ENCODE results near the gene AIRE.

Gene AIRE

DNA sequence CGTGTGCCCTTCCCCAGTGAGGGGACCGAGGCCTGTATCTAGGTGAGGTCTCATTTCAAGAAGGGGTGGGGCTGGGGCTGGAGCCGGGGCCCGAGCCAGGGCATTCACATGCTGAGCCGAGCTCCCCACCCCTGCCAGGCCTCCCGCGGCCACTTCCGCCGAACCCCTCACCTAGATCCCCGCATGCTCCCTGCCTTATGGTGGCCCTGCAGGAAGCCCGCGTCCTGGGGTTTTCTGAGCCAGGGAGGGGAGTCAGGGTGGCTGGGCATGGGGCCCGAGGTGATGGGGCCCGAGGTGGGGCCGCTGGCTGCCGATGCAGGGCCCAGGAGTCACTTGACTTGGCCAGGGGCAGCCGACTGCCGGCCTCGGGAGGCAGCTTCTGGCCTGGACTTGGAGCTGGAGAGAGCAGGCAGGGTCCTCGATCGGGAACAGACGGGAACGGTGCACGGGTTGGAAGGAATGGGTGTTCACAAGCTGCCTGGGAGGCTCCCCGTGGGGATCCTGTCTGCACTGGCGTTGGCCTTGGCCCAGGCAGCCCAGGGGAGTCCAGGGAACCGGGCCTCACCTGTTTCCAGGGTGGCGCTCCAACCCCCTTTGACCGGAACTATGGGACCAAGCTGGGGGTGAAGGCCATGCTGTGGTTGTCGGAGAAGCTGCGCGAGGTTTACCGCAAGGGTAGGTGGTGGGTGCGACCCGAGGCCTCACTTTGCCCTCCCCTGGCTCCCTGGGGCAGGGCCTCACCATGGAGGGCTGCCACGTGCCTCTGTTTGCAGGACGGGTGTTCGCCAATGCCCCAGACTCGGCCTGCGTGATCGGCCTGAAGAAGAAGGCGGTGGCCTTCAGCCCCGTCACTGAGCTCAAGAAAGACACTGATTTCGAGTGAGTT lies 40.0 kb downstream of the AIRE start:
- no peak for DNase-seq

DNA sequence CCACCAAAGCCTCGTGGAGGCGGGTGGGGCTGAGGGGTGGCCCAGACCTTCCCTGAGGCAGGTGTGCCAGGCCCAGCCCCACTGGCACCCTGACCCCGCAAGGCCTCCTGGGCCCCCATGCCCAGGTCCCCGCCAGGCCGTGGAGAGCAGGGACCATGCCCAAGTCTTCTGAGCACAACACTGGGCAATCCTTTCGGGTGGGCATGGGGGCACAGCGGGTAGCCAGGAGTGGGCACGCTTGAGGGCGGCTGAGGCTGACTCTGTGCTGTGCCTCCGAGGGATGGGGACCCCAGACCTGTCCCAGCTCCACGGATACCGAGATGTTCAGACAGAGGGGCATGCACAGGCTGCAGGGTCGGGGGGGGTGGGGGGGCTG lies 40.6 kb downstream of the AIRE start:
- DNase-seq: no peak

DNA sequence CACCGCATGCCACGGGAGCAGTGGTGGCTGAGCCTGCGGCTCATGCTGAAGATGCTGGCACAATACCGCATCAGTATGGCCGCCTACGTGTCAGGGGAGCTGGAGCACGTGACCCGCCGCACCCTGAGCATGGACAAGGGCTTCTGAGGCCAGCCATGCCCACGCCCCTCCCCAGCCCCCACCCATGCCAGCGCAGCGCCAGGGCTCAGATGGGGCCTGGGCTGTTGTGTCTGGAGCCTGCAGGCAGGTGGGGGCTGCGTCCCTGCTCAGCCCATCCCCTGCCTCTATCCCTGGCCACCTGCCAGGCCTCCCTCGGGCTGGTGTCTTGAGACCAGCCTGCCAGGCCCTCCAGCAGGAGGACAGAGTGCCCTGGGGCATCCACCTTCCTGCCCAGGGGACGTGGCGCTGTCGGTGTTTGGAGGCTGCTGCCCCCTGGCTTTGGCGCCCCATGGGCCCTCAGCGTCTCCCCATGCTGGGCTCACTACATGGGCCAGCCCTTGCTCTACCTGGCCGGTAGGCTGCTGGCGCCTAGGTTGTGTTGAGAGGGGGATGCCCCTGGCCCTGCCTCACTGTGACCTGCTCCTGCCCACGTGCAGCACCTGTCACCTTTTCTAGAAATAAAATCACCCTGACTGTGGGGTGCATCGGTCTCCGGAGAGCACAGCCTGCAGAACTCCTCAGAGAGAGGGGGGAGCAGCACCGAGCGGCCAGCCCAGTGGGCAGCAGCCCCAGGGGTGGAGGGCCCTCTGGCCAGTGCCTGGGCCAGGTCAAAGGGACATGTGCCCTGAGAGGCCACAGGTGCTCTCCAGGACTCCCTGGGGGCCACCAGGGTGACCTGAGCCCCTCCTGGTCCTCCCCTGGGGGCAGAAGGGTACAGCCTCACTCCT lies 41.3 kb downstream of the AIRE start:
- no peak for DNase-seq

DNA sequence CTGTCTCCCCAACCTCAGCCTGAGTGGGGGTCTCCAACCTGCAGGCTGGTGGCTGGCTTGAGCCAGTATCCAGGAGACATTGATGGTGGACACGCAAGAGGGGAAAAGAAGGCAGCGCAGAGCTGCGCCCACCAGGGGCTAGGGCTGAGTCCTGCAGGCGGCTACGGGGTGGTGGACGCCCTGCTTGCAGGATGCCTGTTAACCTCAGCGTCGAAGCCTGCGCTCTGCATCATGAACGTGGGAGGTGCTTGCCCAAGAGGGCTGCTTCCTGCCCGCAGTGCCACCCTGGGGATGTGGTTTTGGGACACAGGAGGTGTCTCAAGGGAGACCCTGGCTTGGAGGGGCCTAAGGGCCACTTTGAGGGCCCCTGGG lies 41.9 kb downstream of the AIRE start:
- no peak for DNase-seq

DNA sequence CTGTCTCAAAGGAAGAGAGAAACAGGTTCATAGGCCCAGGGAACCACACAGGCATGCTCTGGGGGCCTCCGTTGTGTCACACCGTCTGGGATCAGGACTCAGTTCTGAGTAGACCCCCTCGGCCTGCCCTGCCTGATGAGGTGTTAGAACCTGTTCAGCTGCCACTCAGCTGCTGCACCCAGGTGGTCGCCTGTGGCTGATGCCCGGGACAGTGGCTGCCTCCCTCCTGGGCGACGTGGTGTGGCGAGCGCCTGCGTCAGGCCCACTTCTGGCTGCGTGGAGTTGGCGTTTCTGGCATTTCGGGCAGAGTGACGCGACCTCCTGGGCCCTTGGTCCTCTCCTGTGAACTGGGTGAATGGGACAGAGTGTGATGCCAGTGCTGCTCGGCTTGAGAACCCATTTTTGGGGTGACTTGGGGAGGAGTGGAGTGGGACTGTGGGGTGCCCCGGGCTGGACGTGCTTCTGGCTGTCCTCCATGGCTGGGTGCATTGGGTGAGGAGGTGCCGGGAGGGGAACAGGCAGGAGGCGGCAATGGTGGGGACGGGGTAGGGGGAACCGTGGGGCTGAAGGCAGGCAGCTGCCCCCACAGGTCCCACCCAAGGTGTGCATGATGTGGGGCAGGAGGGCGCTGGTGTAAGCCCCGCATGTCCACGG lies 42.7 kb downstream of the AIRE start:
- no peak for DNase-seq

DNA sequence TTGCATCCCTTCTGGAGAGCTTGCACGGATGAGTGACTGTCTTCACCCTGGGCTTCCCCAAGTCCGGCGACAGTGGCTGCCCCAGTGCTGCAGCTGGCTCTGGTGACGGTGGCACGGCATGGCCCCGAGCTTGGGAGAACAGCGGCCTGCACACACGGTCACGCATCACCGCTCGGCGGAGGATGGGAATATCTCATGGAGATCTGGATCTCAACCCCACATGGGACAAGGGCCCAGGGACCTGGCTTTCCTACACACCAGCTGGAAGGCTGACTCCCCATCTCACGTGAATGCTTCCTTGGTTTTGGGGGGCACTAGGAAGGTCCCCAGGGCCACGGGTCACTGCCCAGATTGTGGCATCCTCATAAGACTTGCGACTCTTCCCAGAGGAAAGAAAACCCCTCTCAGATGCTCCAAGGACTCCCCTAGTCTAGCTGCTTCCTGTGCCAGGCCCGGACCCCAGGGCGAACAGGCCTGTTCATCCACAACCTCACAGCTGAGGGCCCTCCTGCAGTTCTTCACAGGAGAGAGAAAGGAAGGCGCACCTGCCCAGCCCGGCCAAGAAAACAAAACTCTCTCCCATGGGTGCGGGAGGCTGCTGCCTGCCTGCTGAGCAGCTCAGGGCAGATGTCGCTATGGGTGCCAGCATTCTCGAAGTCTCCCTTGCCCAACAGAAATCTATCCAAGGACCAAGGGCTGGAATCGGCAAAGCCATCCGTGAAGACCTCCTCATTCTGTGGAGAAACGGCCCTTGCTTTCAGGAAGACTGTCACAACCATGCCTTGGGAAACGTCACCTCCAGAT lies 43.6 kb downstream of the AIRE start:
- no peak for DNase-seq

DNA sequence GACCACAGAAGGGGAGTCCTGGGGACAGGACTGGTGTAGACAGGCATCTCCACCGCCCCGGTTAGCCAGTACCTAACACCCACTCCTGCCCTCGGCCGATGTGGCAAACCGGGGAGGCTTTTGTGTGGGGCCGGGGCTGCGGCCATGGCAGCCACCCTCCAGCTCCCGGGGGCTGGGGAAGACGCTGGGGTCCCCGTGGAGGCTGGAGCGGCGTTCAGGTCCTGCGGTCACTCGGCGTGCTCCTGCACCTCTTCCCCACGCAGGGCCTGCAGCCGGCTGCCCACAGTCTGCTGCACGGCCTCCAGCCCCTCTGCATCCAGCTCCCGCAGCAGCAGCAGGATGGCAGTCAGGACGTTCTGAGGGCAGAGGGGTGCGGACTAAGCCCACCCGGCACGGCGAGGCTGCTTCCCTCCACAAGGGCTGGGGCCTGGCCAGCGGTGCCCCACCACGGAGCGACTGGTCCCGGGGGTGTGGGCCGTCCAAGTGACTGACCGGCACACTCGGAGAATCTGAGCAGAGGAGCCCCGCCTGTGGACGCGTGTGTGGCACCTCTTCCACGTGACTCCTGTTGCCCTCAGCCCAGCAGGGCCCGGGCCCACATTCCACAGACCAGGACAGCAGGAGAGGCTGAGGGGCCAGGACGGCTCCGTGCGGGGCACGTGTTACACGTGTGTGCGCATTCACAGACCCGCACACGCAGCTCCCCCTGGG lies 44.5 kb downstream of the AIRE start:
- DNase-seq: no peak

DNA sequence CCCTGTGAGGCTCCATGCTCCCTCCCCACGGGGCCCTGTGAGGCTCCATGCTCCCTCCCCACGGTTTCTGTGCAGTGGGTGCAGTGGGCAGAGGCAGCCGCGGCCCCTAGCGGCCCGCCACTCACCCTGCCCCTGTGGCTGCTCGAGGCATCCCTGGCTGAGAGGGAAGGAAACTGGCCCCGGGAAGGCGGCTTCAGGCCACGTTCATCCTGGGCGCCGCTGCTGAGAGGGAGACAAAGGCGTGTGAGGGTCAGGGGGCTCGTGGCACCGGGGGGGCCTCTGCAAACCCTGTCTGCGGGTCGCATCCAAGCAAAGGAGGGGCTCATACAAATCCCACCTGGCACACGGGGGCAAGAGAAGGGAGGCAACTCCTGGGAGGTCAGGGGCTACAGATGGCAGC lies 45.0 kb downstream of the AIRE start:
- no peak for DNase-seq

DNA sequence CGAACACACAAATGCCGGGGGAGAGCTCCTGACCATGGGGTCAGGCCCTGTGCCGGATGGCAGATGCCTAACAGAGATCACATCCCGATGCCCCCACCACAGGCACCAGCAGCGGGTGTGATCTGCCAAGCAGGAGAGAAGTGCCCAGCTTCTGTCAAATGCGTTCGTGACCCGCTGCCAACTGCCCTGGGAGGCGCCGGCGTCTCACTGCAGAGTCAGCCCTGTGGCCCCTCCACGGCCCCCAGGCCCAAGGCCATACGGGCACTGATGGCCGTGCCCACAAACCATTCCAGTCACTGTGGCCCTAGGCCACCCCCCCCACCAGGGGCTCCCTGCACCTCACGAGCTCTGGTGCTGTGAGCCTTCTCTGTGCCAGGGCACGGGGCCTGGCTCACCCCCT lies 45.5 kb downstream of the AIRE start:
- no peak for DNase-seq

DNA sequence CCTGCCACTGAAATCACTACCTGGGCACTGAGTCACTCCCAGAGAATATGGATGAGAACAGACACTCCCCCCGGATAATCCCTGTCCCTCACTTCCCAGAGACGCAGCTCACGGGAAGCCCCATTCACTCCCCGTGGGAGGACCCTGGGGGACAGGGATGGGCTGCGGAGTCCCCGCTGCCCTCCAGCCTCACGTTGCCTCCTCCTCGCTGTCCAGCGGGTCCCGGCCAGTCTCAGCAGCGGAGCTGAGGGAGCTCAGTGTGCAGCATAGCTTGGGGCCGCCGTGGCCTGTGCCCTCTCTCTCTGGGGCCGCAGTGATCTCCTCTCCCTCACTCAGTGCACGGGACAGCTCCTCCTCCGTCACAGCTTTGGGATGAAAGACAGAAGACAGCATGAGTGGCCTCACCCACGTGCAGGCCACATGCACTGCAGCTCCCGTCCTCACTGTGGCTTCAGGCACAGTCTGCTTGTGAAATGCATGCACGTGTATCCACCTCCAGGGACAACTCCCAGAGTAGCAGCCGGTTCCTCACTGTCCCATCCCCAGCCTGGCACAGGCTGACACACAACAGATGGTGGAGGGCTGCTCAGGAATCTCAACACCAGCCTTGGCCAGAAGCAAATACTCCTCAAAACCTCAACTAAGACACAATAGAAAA lies 46.1 kb downstream of the AIRE start:
- no peak for DNase-seq

DNA sequence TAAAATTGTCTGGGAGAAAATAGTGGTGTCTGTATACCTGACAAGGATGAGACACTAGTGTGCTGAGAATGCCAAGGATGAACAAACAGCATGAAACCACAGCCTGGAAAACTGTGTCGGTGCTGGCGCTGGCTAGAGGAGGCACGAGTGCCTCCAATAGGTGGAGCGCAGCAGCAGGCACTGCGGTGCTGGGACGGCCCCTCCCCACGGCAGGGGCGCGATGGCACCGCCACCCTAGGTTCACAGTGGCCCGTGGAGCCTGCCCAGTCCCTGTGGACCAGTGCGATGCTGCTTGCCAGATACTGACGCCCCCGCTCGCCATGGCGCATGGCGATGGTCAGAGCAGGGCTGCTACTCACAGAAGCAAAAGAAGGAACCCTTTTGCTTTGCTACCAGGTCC lies 46.7 kb downstream of the AIRE start:
- DNase-seq: no peak

DNA sequence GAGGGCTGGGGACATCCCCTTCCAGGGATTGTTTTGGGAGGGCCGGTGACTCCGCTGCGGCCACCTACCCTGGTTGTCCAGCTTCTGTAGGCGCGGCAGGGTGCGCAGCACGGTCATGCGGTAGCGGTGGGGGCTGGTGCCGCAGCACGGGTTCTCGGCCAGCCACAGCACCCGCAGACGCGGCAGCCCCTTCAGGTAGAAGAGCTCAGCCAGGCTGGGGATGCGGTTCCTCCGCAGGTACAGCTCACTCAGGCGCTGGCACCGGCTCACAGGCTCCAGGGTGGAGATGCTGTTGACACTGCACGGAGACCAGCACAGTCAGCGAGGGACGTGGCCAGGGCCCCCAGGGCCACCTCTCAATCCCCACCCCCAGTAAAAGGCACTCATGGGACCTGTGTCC lies 47.3 kb downstream of the AIRE start:
- no peak for DNase-seq

DNA sequence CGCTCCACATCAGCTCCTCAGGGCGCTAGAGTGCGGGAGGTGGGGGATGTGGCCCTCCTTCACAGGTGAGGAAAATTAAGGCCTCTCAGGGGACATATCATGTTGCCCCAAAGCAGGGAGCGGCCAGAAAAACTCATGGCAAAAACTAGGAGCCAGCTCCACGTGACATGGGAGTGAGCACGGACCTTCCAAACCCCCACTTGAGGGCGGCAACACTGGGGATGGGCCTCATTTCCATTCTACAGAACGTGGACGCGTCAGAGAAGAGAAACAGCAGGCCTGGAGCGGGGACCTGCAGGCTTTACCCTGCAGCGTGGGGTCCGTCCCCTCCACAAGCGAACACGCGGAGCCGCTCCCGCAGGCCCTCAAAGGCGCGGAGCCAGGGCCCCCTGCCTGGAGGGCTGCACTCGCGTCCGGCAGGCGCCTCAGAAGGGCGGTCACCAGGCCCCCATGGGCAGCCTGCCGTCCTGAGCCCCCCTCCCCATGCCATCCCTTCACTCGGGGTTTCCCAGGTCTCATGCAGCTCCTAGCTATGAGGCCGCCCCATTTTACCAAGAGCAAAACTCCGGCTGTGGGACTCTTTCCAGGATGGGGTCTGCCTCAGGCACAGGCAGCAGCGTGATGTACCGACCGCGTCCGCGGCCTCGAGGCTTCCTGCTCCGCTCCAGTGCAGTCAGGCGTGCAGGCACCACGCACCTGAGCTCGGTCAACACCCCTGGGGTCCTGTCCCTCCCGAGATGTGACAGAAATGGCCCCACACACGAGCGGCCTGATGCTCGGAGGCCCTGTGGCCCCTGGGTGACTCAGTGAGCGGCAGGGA lies 48.0 kb downstream of the AIRE start:
- no peak for DNase-seq

DNA sequence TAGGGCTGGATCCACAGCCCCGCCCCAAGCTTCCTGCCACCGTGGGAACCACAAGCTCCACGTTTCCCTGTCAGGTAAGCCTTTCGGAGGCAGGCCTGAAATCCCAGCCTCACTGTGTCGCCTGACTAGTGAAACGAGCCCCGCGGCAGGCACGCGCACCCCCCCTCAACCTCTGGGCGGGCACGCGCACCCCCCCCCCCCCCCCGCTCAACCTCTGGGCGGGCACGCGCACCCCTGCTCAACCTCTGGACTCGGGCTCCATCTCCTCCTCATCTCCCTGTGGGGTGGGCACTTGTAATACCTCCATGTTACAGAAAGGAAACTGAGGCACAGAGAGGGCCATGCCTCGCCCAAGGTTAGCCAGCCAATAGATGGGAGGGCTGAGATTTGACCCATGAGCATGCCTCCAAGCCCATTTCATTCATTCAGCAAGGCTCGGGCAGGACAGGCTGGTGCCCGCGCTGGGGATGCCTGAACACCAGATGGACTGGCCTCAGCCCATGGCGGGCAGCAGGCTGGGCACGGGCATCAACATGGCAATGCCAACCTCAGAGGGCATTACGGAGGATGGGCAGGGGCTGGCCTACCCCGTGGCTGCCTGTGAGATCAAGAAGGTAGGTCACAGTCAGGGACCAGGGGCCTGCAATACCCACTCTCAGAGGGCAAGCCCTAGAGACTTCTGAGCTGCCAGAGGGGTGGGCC lies 48.8 kb downstream of the AIRE start:
- no peak for DNase-seq

DNA sequence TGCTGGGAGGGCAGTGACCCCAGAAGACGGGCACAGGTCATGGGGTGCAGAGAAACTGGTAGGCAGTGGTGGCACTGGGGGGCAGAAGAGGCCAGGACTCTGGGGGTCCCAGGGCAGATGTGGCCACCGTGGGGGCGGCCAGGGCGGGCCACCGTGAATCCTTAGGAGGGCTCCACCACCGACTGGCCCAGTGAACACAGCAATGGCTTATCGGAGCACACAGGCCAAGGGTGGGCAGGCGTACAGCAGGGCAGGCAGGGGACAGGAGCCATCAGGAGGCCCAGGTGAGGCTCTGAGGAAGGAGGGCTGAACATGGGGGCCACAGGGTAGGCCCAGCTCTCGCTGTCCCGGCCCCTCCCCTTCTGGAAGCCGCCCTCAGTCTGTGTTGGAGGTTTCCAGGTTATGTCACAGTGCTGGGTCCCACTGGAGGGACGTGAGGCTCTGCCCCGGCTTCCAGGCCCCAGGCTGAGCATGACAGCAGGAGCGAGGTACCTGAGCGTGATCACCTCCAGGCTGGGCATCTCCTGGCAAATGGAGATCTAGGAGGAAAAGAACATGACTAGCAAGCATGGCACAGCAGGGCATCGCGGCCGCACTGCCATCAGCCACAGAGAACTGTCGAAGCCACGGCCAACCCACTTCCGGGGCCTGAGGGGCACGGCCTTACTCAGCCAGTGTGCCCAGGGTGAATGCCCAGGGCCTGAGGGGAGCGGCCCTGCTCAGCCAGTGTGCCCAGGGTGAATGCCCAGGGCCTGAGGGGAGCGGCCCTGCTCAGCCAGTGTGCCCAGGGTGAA lies 49.8 kb downstream of the AIRE start:
- DNase-seq: no peak

DNA sequence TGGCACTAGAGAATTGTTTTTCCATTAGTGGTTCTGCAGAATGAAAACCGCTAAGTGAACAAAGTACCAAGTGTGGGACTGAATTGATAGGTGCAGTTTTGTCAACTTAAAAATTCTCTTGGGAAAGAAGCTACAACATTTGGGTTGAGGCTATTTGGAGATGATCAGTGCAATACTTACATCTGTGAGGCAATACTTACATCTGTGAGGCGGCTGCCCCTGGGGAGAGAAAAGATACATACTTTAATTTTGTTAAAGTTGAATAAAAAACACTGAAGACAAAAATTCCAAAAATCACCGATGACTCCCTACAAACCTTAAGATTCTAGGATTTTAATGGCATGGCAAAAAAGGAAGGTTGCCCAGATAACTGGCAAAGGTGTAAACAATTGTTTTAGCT lies 51.8 kb downstream of the AIRE start:
- no peak for DNase-seq

DNA sequence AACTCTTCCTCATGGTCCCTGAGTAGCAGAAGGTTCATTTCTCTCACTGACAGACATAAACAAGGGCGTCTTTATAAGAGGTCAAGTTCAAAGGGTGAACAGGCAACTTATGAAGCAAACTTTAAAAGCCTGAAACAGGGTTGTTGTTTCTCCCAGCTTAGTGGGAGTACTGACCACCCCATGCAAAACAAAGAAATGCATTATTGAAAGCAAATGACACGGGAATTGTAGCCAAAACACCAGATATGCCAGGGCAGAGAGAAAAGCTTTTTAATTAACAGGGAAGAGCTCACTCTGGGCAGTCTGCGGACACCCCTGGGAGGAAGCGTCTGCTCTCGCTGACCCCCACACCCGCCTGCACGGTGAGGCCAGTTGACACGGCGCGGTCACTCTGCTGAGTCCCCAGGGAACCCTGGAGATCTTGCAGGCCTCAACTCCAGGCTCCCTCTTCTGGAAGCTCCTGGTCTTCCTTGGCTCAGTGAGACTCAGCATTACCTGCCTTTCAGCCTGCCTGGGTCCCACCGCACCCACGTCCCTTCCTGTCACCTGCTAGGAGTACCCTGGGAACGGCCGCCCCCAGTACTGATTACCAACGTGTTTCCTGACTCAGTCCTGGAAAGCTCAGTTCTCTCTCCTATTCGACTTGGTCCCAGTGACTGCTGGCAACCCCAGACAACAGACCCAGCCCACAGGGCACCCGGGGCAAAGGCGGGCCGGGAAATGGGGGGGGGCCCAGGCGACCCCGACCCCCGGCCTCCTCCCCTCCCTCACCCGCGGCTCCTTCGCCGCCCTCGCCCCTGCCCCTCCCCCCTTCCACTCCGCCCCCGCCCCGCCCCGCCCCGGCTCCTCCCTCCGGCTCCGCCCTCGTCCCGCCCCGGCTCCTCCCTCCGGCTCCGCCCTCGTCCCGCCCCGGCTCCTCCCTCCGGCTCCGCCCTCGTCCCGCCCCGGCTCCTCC lies 52.5 kb downstream of the AIRE start:
- no peak for DNase-seq
